GM20431 (cell line): ENCODE results near the gene GAS6.
"Not testable (repeated sequence)": the region's sequence is repeated elsewhere in the genome, so short reads cannot be mapped to it uniquely, and the experiment has no call there.

Source experiments
- in situ Hi-C: fragments of 300-500 bp; cut with MseI, MboI; formaldehyde crosslinking; loops from one replicate; pipeline ENCODE4 v1.15.0; 2020; ENCODE audit warnings: low sequenced_read_pairs; ENCODE audit not compliant: unreplicated experiment

The GAS6 gene

DNA sequence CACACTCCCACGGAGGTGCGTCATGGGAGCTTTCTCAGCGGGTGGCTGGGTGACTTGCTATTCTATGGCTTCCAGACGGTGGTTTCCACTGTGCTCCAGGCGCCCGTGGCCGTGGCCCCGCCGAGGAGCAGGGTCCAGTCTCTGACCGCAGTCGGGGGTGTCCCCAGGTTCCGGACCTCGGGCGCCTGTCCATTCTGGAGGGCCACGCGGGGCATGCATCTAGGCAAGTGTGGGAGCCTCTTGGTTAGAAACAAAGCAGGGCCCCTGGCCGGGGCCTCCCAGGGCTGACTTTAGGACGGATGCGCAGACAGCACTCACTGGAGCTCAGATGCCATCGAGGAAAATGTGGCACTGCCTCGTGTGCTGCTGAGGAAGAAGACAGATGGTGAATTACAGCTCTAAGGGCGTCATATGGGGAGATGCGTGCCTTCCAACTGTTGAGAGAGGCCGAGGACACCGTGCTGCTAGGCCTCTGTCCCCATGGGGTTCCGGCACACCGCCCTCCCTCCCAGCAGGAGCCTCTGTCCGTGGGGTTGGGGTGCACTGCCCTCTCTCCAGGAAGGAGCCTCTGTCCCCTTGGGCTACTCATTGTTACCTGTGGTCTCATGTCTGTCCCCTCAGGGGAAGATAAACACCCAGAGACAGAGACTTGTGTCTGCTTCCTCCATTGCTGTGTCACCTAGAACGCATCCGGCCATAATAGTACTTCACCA lies 66.8 kb downstream of the GAS6 start:
- in situ Hi-C loops, result no loop called here

GRCh38 chr13:113796211-113796963 lies 67.5 kb downstream of the GAS6 start:
- in situ Hi-C loops, result no loop called here

DNA sequence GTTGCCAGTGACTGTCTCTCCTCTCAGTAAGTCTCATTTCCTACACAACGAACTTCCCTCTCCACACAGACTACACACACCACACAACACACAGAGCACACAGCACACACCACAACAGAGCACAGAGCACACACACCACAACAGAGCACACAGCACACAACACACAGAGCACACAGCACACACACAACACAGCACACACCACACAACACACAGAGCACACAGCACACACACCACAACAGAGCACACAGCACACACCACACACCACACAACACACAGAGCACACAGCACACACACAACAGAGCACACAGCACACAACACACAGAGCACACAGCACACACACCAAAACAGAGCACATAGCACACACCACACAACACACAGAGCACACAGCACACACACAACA lies 68.5 kb downstream of the GAS6 start:
- in situ Hi-C loops, result not testable (repeated sequence)

DNA sequence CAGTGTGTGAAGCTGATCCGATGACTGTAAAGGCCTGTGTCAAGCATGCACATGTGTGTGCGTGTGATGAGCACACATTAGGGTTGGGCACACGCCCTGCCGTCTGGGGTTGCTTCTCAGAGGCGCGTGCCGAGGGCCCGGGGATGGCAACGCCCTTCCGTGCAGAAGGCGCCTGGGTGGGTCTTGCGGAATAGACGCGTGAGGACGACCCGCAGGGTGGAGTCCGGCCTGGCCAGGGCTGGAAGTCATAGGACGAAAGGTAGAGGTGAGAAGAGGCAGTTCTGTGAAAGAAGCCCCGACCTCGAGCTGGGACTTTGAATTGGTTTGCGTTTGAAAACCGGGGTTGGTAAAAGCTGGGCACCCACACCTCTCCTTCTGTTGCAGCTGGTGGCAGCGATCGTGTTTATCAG lies 69.1 kb downstream of the GAS6 start:
- in situ Hi-C loops, result no loop called here

- in situ Hi-C loops, result no loop called here
These were observed 69.8 kb downstream of the GAS6 start for GRCh38 chr13:113794086-113794485.

DNA sequence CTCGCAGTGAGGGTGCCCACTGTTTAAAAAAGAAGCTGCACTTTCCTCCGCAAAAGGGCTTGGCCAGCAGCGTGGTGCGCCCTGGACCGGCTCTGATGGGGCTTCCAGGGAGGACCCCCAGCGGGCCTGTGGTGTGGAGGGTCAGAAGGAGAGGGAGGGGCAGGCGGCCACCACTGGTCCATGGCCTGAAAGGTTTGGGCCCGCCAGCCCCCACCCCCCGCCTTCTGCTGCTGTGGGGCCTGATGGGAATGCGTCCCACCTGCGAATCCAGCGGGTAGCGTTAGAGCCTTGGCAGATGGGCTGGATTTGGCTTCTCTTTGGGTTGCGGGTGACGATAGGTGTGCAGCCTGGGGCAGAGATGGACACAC lies 70.2 kb downstream of the GAS6 start:
- in situ Hi-C loops, result no loop called here

GRCh38 chr13:113792886-113793717 lies 70.8 kb downstream of the GAS6 start:
- in situ Hi-C loops, result no loop called here

- in situ Hi-C loops, result no loop called here
These were observed 71.6 kb downstream of the GAS6 start for GRCh38 chr13:113792236-113792770.

DNA sequence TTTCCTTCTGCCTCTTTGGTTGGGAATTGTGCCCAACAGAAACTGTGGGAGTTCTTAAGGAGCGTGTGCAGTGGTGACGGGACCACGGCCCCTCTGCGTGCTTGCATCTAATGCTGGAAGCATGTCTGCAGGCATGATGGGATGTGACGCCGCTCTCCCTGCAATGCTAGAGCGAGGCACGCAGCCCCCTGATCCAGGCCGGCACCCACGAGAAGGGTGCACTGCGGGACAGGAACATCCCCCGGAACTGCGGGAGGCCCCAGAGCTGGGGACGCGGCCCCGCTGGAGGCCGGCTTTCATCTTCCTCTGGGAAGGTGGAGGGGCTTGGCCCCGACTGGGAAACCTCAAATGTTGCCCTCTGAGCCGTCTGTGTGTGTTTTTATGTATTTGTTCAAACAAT lies 72.1 kb downstream of the GAS6 start:
- in situ Hi-C loops, result no loop called here

GRCh38 chr13:113791226-113791625 lies 72.7 kb downstream of the GAS6 start:
- in situ Hi-C loops, result no loop called here

GRCh38 chr13:113789931-113790330 lies 73.9 kb downstream of the GAS6 start:
- in situ Hi-C loops, result not testable (repeated sequence)

DNA sequence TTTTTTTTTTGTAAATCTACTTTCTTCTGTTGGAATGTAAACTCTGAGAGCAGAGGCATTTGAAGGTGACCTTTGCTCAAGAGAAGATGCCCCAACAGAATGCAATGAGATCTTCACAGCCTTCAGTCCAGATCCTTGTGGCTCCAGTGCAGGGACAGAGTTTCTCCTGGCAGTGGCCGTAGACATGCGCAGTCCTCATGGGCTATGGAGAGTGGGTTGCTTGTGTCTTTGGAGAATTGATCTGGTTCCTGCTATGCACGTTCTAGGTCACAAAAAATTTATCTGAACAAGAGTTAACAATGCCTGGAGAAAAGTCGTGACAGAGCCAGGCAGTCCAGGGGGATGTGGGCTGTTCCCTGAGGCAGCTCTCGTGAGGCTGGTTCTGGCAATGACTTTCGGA lies 74.7 kb downstream of the GAS6 start:
- in situ Hi-C loops, result no loop called here

- in situ Hi-C loops, result no loop called here
These were observed 75.3 kb downstream of the GAS6 start for GRCh38 chr13:113788413-113789135.

GRCh38 chr13:113787694-113788093 lies 76.2 kb downstream of the GAS6 start:
- in situ Hi-C loops, result no loop called here

DNA sequence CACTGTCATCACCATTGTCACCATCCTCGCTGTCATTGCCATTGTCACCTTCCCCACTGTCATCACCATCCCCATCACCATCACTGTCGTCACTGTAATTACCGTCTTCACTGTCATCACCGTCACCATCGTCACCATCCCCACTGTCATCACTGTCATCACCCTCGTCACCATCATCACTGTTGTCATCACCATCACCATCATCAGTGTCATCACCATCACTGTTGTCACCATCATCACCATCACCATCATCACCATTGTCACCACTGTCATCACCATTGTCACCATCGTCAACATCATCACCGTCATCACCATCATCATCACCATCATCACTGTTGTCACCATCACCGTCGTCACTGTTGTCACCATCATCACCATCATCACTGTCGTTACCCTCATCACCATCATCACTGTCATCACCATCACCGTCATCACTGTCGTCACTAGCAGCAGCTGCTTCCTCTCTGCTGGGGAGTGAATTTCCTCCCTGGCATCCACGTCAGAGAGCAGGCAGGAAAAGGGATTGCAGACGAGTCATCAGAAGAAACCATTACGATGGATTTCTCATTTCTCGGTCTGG lies 77.5 kb downstream of the GAS6 start:
- in situ Hi-C loops, result no loop called here

- in situ Hi-C loops, result no loop called here
These were observed 78.5 kb downstream of the GAS6 start for GRCh38 chr13:113785051-113786010.

GRCh38 chr13:113784645-113785024 lies 79.2 kb downstream of the GAS6 start:
- in situ Hi-C loops, result no loop called here

DNA sequence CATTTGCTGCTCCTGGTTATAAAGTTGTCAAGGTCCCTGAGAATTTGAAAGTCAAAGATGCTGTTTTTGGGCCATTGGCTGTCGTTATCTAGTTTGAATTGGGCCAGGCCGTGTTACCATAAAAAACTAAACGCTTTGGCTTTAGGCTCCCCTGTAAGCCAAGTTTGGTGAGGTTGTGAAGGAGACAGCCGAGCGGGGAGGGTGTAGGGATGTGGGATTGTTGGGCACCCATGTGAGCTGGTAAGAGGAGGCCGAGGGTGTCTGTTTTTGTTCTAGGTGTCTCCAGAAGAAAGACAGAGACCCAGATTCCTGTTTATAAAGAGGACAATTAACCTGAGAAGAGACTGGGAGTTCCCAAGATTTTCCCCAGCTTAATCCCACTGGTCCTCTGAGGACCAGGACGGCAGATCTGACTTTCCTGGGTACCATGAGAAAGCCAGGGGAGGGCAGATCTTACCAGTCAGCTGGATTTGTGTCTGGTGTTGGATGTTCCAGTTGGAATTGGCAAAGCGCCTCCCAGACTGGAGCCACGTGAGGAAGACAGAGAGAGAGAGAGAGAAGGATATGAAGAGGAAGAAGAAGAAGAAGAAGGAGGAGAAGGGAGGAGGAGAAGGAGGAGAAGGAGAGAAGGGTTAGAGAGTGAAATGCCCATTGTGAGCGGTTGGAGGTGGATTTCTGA lies 79.8 kb downstream of the GAS6 start:
- in situ Hi-C loops, result no loop called here
